ENCODE data around the gene AHSG. TPM values are rescaled to one million over a fixed set of nuclear protein-coding genes. Genes with fewer than 3 reads are reported as not detected.
A peak's percentile ranks its signal among the peaks of the same experiment; 100 is the strongest.

AHSG gene
- total and polyA plus RNA-seq, 8 donors = 0.92 TPM; not detected in 7

- Histone ChIP-seq H3K9me3 (no peaks in the 10 kb centered on the region), H3K27ac (no peak overlapping the region), H3K4me1 (no peaks in the 10 kb centered on the region), H3K27me3 (no peaks in the 10 kb centered on the region), H3K4me3 (no peak overlapping the region), H3K36me3 (no peaks in the 10 kb centered on the region)
- DNase-seq = peak in 1 of 2 donors; percentile 5
- intact Hi-C loops (cut with DNase I; ENCODE audit: low total_unique reads) = no loop called here
- TF ChIP-seq EP300 (IDR thresholded peaks at IDR 0.05) (no peak), POLR2AphosphoS5 (IDR thresholded peaks at IDR 0.05) (no peak), CTCF (IDR thresholded peaks at IDR 0.05) (no peak), POLR2A (IDR thresholded peaks at IDR 0.05) (no peak)
- 27 to 67% (median 58%) methylated on average over 6 of the region's 6 CpGs for WGBS, 5 donors
Observed at GRCh38 chr3:186653984-186654383, 41.1 kb downstream of the AHSG start.

- H3K4me3 ChIP-seq = no peak overlapping the region
- no peak for DNase-seq
- peaks cover 0 to 19% (median 0%) of the 10 kb centered on the region in 3 donors for H3K27me3 ChIP-seq
- no peaks in the 10 kb centered on the region for H3K4me1 ChIP-seq
- no peaks in the 10 kb centered on the region for H3K36me3 ChIP-seq
- no peak for TF ChIP-seq POLR2A (IDR thresholded peaks at IDR 0.05)
- no peak for TF ChIP-seq EP300 (IDR thresholded peaks at IDR 0.05)
- no peak for TF ChIP-seq CTCF (IDR thresholded peaks at IDR 0.05)
- no peak for TF ChIP-seq POLR2AphosphoS5 (IDR thresholded peaks at IDR 0.05)
- no peak overlapping the region for H3K27ac ChIP-seq
- intact Hi-C loops (cut with DNase I; ENCODE audit: low total_unique reads) = no loop called here
- H3K9me3 ChIP-seq = no peaks in the 10 kb centered on the region
- 34 to 46% (median 40%) methylated on average over 7 of the region's 7 CpGs for WGBS, 5 donors
Observed at GRCh38 chr3:186663361-186664118, 50.7 kb downstream of the AHSG start.

- H3K9me3 ChIP-seq = no peaks in the 10 kb centered on the region
- H3K36me3 ChIP-seq = no peaks in the 10 kb centered on the region
- no peaks in the 10 kb centered on the region for H3K4me1 ChIP-seq
- H3K27ac ChIP-seq = no peak overlapping the region
- no peak for TF ChIP-seq EP300 (IDR thresholded peaks at IDR 0.05)
- no peak for TF ChIP-seq POLR2AphosphoS5 (IDR thresholded peaks at IDR 0.05)
- no peak for TF ChIP-seq CTCF (IDR thresholded peaks at IDR 0.05)
- TF ChIP-seq POLR2A (IDR thresholded peaks at IDR 0.05) = no peak
- H3K4me3 ChIP-seq = no peak overlapping the region
- DNase-seq = no peak
- peaks cover 0 to 19% (median 0%) of the 10 kb centered on the region in 3 donors for H3K27me3 ChIP-seq
- intact Hi-C loops (cut with DNase I; ENCODE audit: low total_unique reads) = no loop called here
Observed at GRCh38 chr3:186664119-186664495, 51.2 kb downstream of the AHSG start.

- Histone ChIP-seq H3K4me3 (no peak overlapping the region), H3K4me1 (no peaks in the 10 kb centered on the region), H3K27me3 (peaks cover 0 to 19% (median 0%) of the 10 kb centered on the region in 3 donors), H3K9me3 (no peaks in the 10 kb centered on the region), H3K27ac (no peak overlapping the region), H3K36me3 (no peaks in the 10 kb centered on the region)
- WGBS, 5 donors = 46 to 69% (median 53%) methylated on average over 4 of the region's 4 CpGs
- DNase-seq = no peak
- no peak for TF ChIP-seq CTCF (IDR thresholded peaks at IDR 0.05)
- TF ChIP-seq EP300 (IDR thresholded peaks at IDR 0.05) = no peak
- no peak for TF ChIP-seq POLR2A (IDR thresholded peaks at IDR 0.05)
- TF ChIP-seq POLR2AphosphoS5 (IDR thresholded peaks at IDR 0.05) = no peak
- intact Hi-C loops (cut with DNase I; ENCODE audit: low total_unique reads) = no loop called here
Observed at GRCh38 chr3:186664506-186664905, 51.6 kb downstream of the AHSG start.
